Measurements from ENCODE around the gene OSBPL1A. TPM values are rescaled to one million over a fixed set of nuclear protein-coding genes. Genes with fewer than 3 reads are reported as not detected.

The OSBPL1A gene
- total RNA-seq: 43.5 and 45.5 TPM in 2 replicates

GRCh38 chr18:24397694-24398368 is at the start of gene OSBPL1A:
OSBPL1A (minus strand) TSS chr18:24397824; CDS start chr18:24377533, 20,291 bp downstream.

GRCh38 chr18:24426398-24427294 is 29.0 kb upstream of the OSBPL1A start, which contains the start of gene IMPACT:
IMPACT (plus strand) TSS chr18:24426670; CDS start chr18:24426757, 87 bp downstream.

GRCh38 chr18:24138789-24139616 is 258.6 kb downstream of the OSBPL1A start, which contains the start of gene CABYR:
CABYR (plus strand) TSS chr18:24139062; CDS start chr18:24143115, 4,053 bp downstream.

Other genes starting within 250 kb of the OSBPL1A start
- 25.2 and 29.0 TPM in 2 replicates for gene IMPACT, start 28.8 kb upstream of the OSBPL1A start, total RNA-seq
- under 0.01 and 0.18 TPM in 2 replicates for gene HRH4, start 62.8 kb upstream of the OSBPL1A start, total RNA-seq